GM19025 (cell line): ENCODE results near the gene DPYD.

Source experiments
- ATAC-seq: cut with Tn5 transposase; IDR thresholded peaks from one replicate; pipeline ENCODE4 v1.9.1; 2021; ENCODE audit warnings: mild to moderate bottlenecking, low read depth, moderate library complexity; ENCODE audit not compliant: unreplicated experiment

DPYD gene

DNA sequence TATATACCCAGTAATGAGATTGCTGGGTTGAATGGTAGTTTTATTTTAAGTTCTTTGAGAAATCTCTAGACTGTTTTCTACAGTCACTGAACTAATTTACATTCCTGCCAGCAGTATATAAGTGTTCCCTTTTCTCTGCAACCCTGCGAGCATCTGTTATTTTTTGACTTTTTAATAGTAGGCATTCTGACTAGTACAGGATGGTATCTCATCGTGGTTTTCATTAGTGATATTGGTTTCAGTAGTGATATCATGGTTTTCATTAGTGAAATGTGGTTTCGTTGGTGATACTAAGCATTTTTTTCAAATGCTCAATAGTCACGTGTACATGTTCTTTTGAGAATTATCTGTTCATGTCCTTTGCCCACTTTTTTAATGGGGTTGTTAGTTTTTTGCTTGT, 882.4 kb downstream of the DPYD start:
- ATAC-seq, result no peak

GRCh38 chr1:97034651-97035050, 886.2 kb downstream of the DPYD start:
- no peak for ATAC-seq

DNA sequence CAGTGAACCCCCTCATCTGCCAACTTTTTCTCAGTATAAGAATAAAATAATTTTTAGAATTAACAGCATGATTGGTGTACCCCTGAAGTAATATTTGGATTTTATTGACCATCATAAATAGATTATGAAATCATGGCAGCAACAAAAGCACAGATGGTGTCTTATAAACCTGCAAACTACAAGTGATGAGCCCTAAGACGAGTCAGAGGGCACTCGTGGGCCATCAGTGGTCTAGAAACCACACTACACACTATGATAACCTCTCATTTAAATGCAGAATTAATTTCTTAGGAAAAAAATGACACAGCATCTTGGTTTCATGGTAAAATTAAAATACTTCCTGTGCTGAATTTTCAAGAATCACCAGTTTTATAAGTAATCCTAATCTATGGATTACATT, 886.9 kb downstream of the DPYD start:
- no peak for ATAC-seq
